Measurements from ENCODE around the gene MRPS27. TPM values are rescaled to one million over a fixed set of nuclear protein-coding genes. Genes with fewer than 3 reads are reported as not detected.
"Not testable (repeated sequence)": the region's sequence is repeated elsewhere in the genome, so short reads cannot be mapped to it uniquely, and the experiment has no call there.

Gene MRPS27
- total RNA-seq, 1 donor from 2014 or later: 37.0 TPM

- no peaks in the 10 kb centered on the region for H3K4me1 ChIP-seq (ENCODE audit: insufficient read depth, low read length)
- no peak overlapping the region for H3K4me2 ChIP-seq (ENCODE audit: low read length)
- H3K27ac ChIP-seq (ENCODE audit: low read depth, low read length): no peak overlapping the region
- peaks cover 74% of the 10 kb centered on the region for H3K79me2 ChIP-seq (ENCODE audit: insufficient read depth, low read length)
- no peak for DNase-seq (ENCODE audit: low read depth)
- H3K4me3 ChIP-seq (ENCODE audit: insufficient read depth, low read depth, low read length): no peak overlapping the region
- no peaks in the 10 kb centered on the region for H3K36me3 Mint-ChIP-seq (ENCODE audit: low read depth, unreplicated experiment)
- no peak overlapping the region for H3K4me3 Mint-ChIP-seq (ENCODE audit: unreplicated experiment)
- peaks cover 16% of the 10 kb centered on the region for H4K20me1 ChIP-seq (ENCODE audit: insufficient read depth, low read length)
- peaks cover 2% of the 10 kb centered on the region for H3K9me3 Mint-ChIP-seq (ENCODE audit: unreplicated experiment)
- H3K4me1 Mint-ChIP-seq (ENCODE audit: low read depth, unreplicated experiment): peaks cover 15% of the 10 kb centered on the region
- TF ChIP-seq CTCF (IDR thresholded peaks at IDR 0.05; ENCODE audit: insufficient read depth, low read depth, low read length) (no peak), EZH2 (IDR thresholded peaks at IDR 0.05; ENCODE audit: insufficient read depth, low read length) (no peak)
- H3K9ac ChIP-seq (ENCODE audit: low read length): no peak overlapping the region
- no peaks in the 10 kb centered on the region for H3K27me3 Mint-ChIP-seq (ENCODE audit: low read depth, unreplicated experiment)
- no peaks in the 10 kb centered on the region for H3K9me3 ChIP-seq (ENCODE audit: insufficient read depth, low read depth, low read length)
- no peak for FAIRE-seq
- H3K36me3 ChIP-seq (ENCODE audit: insufficient read depth, low read length): no peaks in the 10 kb centered on the region
- no peak overlapping the region for H3K27ac Mint-ChIP-seq (ENCODE audit: unreplicated experiment)
- H3K27me3 ChIP-seq (ENCODE audit: insufficient read depth, low read length): no peaks in the 10 kb centered on the region
- H2AFZ ChIP-seq (ENCODE audit: low read depth, low read length): no peak overlapping the region
These were observed 18.5 kb downstream of the MRPS27 start for GRCh38 chr5:72301557-72301956.

GRCh38 chr5:72300590-72301339 lies 19.3 kb downstream of the MRPS27 start:
- Histone ChIP-seq H3K27me3 (ENCODE audit: insufficient read depth, low read length) (no peaks in the 10 kb centered on the region), H2AFZ (ENCODE audit: low read depth, low read length) (no peak overlapping the region), H3K4me1 (ENCODE audit: insufficient read depth, low read length) (no peaks in the 10 kb centered on the region), H3K9ac (ENCODE audit: low read length) (no peak overlapping the region), H3K4me3 (ENCODE audit: insufficient read depth, low read depth, low read length) (no peak overlapping the region), H3K9me3 (ENCODE audit: insufficient read depth, low read depth, low read length) (no peaks in the 10 kb centered on the region), H4K20me1 (ENCODE audit: insufficient read depth, low read length) (peaks cover 16% of the 10 kb centered on the region), H3K4me2 (ENCODE audit: low read length) (no peak overlapping the region), H3K27ac (ENCODE audit: low read depth, low read length) (no peak overlapping the region), H3K36me3 (ENCODE audit: insufficient read depth, low read length) (peaks cover 3% of the 10 kb centered on the region), H3K79me2 (ENCODE audit: insufficient read depth, low read length) (peaks cover 66% of the 10 kb centered on the region)
- Mint-ChIP-seq H3K36me3 (ENCODE audit: low read depth, unreplicated experiment) (no peaks in the 10 kb centered on the region), H3K27ac (ENCODE audit: unreplicated experiment) (no peak overlapping the region), H3K9me3 (ENCODE audit: unreplicated experiment) (peaks cover 2% of the 10 kb centered on the region), H3K4me1 (ENCODE audit: low read depth, unreplicated experiment) (peaks cover 14% of the 10 kb centered on the region), H3K27me3 (ENCODE audit: low read depth, unreplicated experiment) (no peaks in the 10 kb centered on the region), H3K4me3 (ENCODE audit: unreplicated experiment) (no peak overlapping the region)
- FAIRE-seq (peak; percentile 23), DNase-seq (ENCODE audit: low read depth) (no peak)
- TF ChIP-seq CTCF (IDR thresholded peaks at IDR 0.05; ENCODE audit: insufficient read depth, low read depth, low read length): no peak
- no peak for TF ChIP-seq EZH2 (IDR thresholded peaks at IDR 0.05; ENCODE audit: insufficient read depth, low read length)

- Histone ChIP-seq H2AFZ (ENCODE audit: low read depth, low read length) (no peak overlapping the region), H3K27ac (ENCODE audit: low read depth, low read length) (no peak overlapping the region), H3K27me3 (ENCODE audit: insufficient read depth, low read length) (no peaks in the 10 kb centered on the region), H3K9ac (ENCODE audit: low read length) (no peak overlapping the region), H3K36me3 (ENCODE audit: insufficient read depth, low read length) (peaks cover 17% of the 10 kb centered on the region), H3K79me2 (ENCODE audit: insufficient read depth, low read length) (peaks cover 46% of the 10 kb centered on the region), H4K20me1 (ENCODE audit: insufficient read depth, low read length) (peaks cover 16% of the 10 kb centered on the region), H3K4me2 (ENCODE audit: low read length) (no peak overlapping the region), H3K9me3 (ENCODE audit: insufficient read depth, low read depth, low read length) (no peaks in the 10 kb centered on the region), H3K4me3 (ENCODE audit: insufficient read depth, low read depth, low read length) (no peak overlapping the region), H3K4me1 (ENCODE audit: insufficient read depth, low read length) (no peaks in the 10 kb centered on the region)
- Mint-ChIP-seq H3K36me3 (ENCODE audit: low read depth, unreplicated experiment) (no peaks in the 10 kb centered on the region), H3K27ac (ENCODE audit: unreplicated experiment) (no peak overlapping the region), H3K4me3 (ENCODE audit: unreplicated experiment) (no peak overlapping the region), H3K9me3 (ENCODE audit: unreplicated experiment) (peaks cover 2% of the 10 kb centered on the region), H3K4me1 (ENCODE audit: low read depth, unreplicated experiment) (peaks cover 8% of the 10 kb centered on the region), H3K27me3 (ENCODE audit: low read depth, unreplicated experiment) (no peaks in the 10 kb centered on the region)
- TF ChIP-seq CTCF (IDR thresholded peaks at IDR 0.05; ENCODE audit: insufficient read depth, low read depth, low read length) (no peak), EZH2 (IDR thresholded peaks at IDR 0.05; ENCODE audit: insufficient read depth, low read length) (no peak)
- no peak for FAIRE-seq
- DNase-seq (ENCODE audit: low read depth): no peak
These were observed 21.3 kb downstream of the MRPS27 start for GRCh38 chr5:72298711-72299110.

- not testable (repeated sequence) for H3K27me3 ChIP-seq (ENCODE audit: insufficient read depth, low read length); H3K4me2 ChIP-seq (ENCODE audit: low read length); H3K4me1 Mint-ChIP-seq (ENCODE audit: low read depth, unreplicated experiment); H3K4me3 Mint-ChIP-seq (ENCODE audit: unreplicated experiment); H3K36me3 Mint-ChIP-seq (ENCODE audit: low read depth, unreplicated experiment); H3K9ac ChIP-seq (ENCODE audit: low read length); H3K27me3 Mint-ChIP-seq (ENCODE audit: low read depth, unreplicated experiment); H3K4me1 ChIP-seq (ENCODE audit: insufficient read depth, low read length); H3K9me3 Mint-ChIP-seq (ENCODE audit: unreplicated experiment); FAIRE-seq; H3K9me3 ChIP-seq (ENCODE audit: insufficient read depth, low read depth, low read length); H3K4me3 ChIP-seq (ENCODE audit: insufficient read depth, low read depth, low read length); H3K27ac ChIP-seq (ENCODE audit: low read depth, low read length); H2AFZ ChIP-seq (ENCODE audit: low read depth, low read length)
- peak; percentile 42 for DNase-seq (ENCODE audit: low read depth)
- Histone ChIP-seq H3K36me3 (ENCODE audit: insufficient read depth, low read length) (peaks cover 21% of the 10 kb centered on the region), H3K79me2 (ENCODE audit: insufficient read depth, low read length) (peaks cover 40% of the 10 kb centered on the region), H4K20me1 (ENCODE audit: insufficient read depth, low read length) (peaks cover 16% of the 10 kb centered on the region)
- H3K27ac Mint-ChIP-seq (ENCODE audit: unreplicated experiment): peak overlapping the region; percentile 3
These were observed 21.9 kb downstream of the MRPS27 start for GRCh38 chr5:72298136-72298535.
